HCT116 (cell line): ENCODE measurements around the gene GPRC5D. TPM values are rescaled to one million over a fixed set of nuclear protein-coding genes. Genes with fewer than 3 reads are reported as not detected.

Experiments
- ATAC-seq: fragments of 200-7000 bp; cut with Tn5 transposase; 2 replicates; pipeline ENCODE4 v1.9.1; 2020; ENCODE audit warnings: mild to moderate bottlenecking, moderate library complexity
- BruUV-seq: library from RNA; stranded (reverse); fragments of 400-500 nt; replicated peaks from 2 replicates; lab custom pipeline; 2021; lab: Mats Ljungman, UMichigan
- CTCF ChIA-PET: fragments of 300-600 bp; sonication (Branson Sonifier 250); formaldehyde crosslinking; loops from one replicate; lab custom pipeline; 2021; ENCODE audit warnings: antibody characterized with exemption; lab: Charles Lee
- POLR2A ChIA-PET: fragments of 300-600, 350-600 bp; sonication (Branson Sonifier 250); formaldehyde crosslinking; loops from one replicate; lab custom pipeline; 2021; ENCODE audit warnings: antibody characterized with exemption; lab: Charles Lee
- RAD21 ChIA-PET, 2 experiments: fragments of 300-600 bp; sonication (Branson Sonifier 250); formaldehyde crosslinking; loops; one replicate each; lab custom pipeline; 2023; ENCODE audit warnings: low total read pairs in 2 of 2; ENCODE audit not compliant: uncharacterized antibody in 2 of 2, unreplicated experiment in 2 of 2, low non-redundant PET in 1 of 2; lab: Charles Lee
- DNase-seq: peaks from one replicate; pipeline ENCODE4 v3.0.0-alpha.2; 2010; ENCODE audit warnings: low read depth, low spot score
- H2AFZ ChIP-seq: fragments of 200-600 bp; shearing (Covaris generic), sonication (generic); 2 replicates; pipeline ENCODE4 v1.6.1; 2017; ENCODE audit warnings: low read depth, mixed run types, mixed read lengths, antibody characterized with exemption, low read length; ENCODE audit not compliant: poor library complexity, severe bottlenecking
- H3K27ac ChIP-seq: 2 replicates; pipeline ENCODE4 v1.5.1; 2012; ENCODE audit warnings: low read depth, low read length
- H3K27me3 ChIP-seq: fragments of 200-600 bp; sonication (generic); 2 replicates; pipeline ENCODE4 v1.6.1; 2016; ENCODE audit warnings: mixed run types, low read length, mixed read lengths; ENCODE audit not compliant: insufficient read depth
- H3K36me3 ChIP-seq, 2 experiments: fragments of 200-500 bp in 1 of 2; fragments of 200-600 bp in 1 of 2; sonication (Bioruptor generic) in 1 of 2; sonication (generic) in 1 of 2; 2 replicates each; pipeline versions ENCODE4 v1.5.1 to v1.6.1; 2014 to 2016; ENCODE audit warnings: low read length in 2 of 2, inconsistent platforms in 1 of 2, mixed read lengths in 1 of 2, mixed run types in 1 of 2; ENCODE audit not compliant: insufficient read depth in 2 of 2, control insufficient read depth in 1 of 2
- H3K4me1 ChIP-seq, 2 experiments: fragments of 200-600 bp in 1 of 2; sonication (generic) in 1 of 2; 2 replicates each; pipeline versions ENCODE4 v1.5.1 to v1.6.1; 2012 to 2017; ENCODE audit warnings: low read length in 2 of 2, inconsistent platforms in 1 of 2, mild to moderate bottlenecking in 1 of 2, mixed read lengths in 1 of 2, mixed run types in 1 of 2, moderate library complexity in 1 of 2; ENCODE audit not compliant: insufficient read depth in 2 of 2, control insufficient read depth in 1 of 2
- H3K4me2 ChIP-seq: fragments of 200-600 bp; sonication (generic); 2 replicates; pipeline ENCODE4 v1.6.1; 2017; ENCODE audit warnings: mixed run types, low read length, mixed read lengths
- H3K4me3 ChIP-seq, 2 experiments: fragments of 200-600 bp in 1 of 2; sonication (generic) in 1 of 2; replicated peaks in 1 of 2; 2 replicates each; pipeline ENCODE4 v1.5.1; 2011 to 2016; ENCODE audit warnings: low read length in 2 of 2, control low read depth in 1 of 2, low read depth in 1 of 2, mild to moderate bottlenecking in 1 of 2, mixed read lengths in 1 of 2, mixed run types in 1 of 2
- H3K79me2 ChIP-seq: fragments of 200-600 bp; sonication (generic); 2 replicates; pipeline ENCODE4 v1.6.1; 2017; ENCODE audit warnings: mild to moderate bottlenecking, mixed run types, low read length, moderate library complexity, mixed read lengths; ENCODE audit not compliant: insufficient read depth
- H3K9ac ChIP-seq: fragments of 200-600 bp; sonication (generic); 2 replicates; pipeline ENCODE4 v1.6.1; 2016; ENCODE audit warnings: low read length, mixed read lengths
- H3K9me2 ChIP-seq: fragments of 200-600 bp; sonication (generic), shearing (Covaris generic); 2 replicates; pipeline ENCODE4 v1.6.1; 2017; ENCODE audit warnings: mixed run types, mild to moderate bottlenecking, moderate library complexity; ENCODE audit not compliant: insufficient read depth
- H3K9me3 ChIP-seq, 2 experiments: fragments of 200-500 bp in 1 of 2; fragments of 200-600 bp in 1 of 2; sonication (Bioruptor generic) in 1 of 2; sonication (generic) in 1 of 2; 2 replicates each; pipeline ENCODE4 v1.6.1; 2014 to 2017; ENCODE audit warnings: low read length in 2 of 2, mixed read lengths in 2 of 2, inconsistent platforms in 1 of 2, low read depth in 1 of 2, mild to moderate bottlenecking in 1 of 2, mixed run types in 1 of 2, moderate library complexity in 1 of 2; ENCODE audit not compliant: control insufficient read depth in 1 of 2, insufficient read depth in 1 of 2
- H4K20me1 ChIP-seq: fragments of 200-600 bp; sonication (generic), shearing (Covaris generic); 2 replicates; pipeline ENCODE4 v1.6.1; 2017; ENCODE audit warnings: mixed run types, mild to moderate bottlenecking, moderate library complexity; ENCODE audit not compliant: insufficient read depth
- CEBPB ChIP-seq: IDR thresholded peaks from 2 replicates; pipeline ENCODE4 v1.6.1; 2012; ENCODE audit warnings: low read depth
- ELF1 ChIP-seq: IDR thresholded peaks from 2 replicates; pipeline ENCODE4 v1.6.1; 2012; ENCODE audit warnings: low read depth, borderline replicate concordance
- EZH2phosphoT487 ChIP-seq: fragments of 200-600 bp; IDR thresholded peaks from 2 replicates; pipeline ENCODE4 v1.6.1; 2018; ENCODE audit warnings: antibody characterized with exemption, borderline replicate concordance
- POLR2A ChIP-seq: IDR thresholded peaks from 2 replicates; pipeline ENCODE4 v1.7.0; 2011; ENCODE audit warnings: borderline replicate concordance; ENCODE audit not compliant: insufficient read depth, insufficient read length; ENCODE audit errors: extremely low read depth
- TCF7L2 ChIP-seq: IDR thresholded peaks from 2 replicates; pipeline ENCODE4 v1.7.0; 2011; ENCODE audit warnings: borderline replicate concordance, inconsistent platforms; ENCODE audit not compliant: insufficient read depth, insufficient read length; ENCODE audit errors: extremely low read depth
- intact Hi-C: fragments of 100-400 bp; cut with micrococcal nuclease; formaldehyde crosslinking; loops from 2 replicates; pipeline ENCODE4 v1.10.0; 2022
- total RNA-seq: library from RNA; stranded (reverse); gene quantifications from one replicate; pipeline ENCODE4 v1.2.1, GENCODE V29; 2021; ENCODE audit not compliant: unreplicated experiment
- TF ChIP-seq, protein P1 (sequence below), 3 experiments: fragments of 200-600 bp in 1 of 3; sonication (generic) in 1 of 3; IDR thresholded peaks in 2 of 3; conservative IDR thresholded peaks in 1 of 3; 2 replicates each; pipeline ENCODE4 v1.5.1; 2012 to 2017; ENCODE audit warnings: low read depth in 2 of 3, low read length in 2 of 3, antibody characterized with exemption in 1 of 3, borderline replicate concordance in 1 of 3, control low read depth in 1 of 3, mild to moderate bottlenecking in 1 of 3, mixed read lengths in 1 of 3, mixed run types in 1 of 3, moderate library complexity in 1 of 3; ENCODE audit not compliant: insufficient read depth in 1 of 3

GPRC5D gene
- total RNA-seq, 1 experiment from 2014 or later: not detected

DNA sequence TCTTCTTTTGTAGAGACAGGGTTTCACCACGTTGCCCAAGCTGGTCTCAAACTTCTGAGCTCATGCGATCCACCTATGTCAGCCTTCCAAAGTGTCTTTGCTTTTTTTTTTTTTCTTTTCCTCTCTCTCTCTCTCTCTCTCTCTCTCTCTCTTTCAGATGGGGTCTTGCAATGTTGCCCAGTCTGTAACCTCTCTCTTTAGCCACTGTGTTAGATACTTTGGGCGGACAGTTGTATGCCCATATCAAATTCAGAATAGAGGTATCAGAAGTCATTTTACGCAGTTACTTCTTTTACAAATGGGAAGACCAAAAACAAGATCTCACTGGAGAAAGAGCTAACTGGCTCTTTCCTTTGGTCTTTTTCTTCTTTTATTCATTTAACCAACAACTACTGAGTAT lies 41.4 kb upstream of the GPRC5D start (continued):
- TF ChIP-seq, protein P1, sequence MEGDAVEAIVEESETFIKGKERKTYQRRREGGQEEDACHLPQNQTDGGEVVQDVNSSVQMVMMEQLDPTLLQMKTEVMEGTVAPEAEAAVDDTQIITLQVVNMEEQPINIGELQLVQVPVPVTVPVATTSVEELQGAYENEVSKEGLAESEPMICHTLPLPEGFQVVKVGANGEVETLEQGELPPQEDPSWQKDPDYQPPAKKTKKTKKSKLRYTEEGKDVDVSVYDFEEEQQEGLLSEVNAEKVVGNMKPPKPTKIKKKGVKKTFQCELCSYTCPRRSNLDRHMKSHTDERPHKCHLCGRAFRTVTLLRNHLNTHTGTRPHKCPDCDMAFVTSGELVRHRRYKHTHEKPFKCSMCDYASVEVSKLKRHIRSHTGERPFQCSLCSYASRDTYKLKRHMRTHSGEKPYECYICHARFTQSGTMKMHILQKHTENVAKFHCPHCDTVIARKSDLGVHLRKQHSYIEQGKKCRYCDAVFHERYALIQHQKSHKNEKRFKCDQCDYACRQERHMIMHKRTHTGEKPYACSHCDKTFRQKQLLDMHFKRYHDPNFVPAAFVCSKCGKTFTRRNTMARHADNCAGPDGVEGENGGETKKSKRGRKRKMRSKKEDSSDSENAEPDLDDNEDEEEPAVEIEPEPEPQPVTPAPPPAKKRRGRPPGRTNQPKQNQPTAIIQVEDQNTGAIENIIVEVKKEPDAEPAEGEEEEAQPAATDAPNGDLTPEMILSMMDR (IDR thresholded peaks at IDR 0.05 in 2 of 3, conservative IDR thresholded peaks at IDR 0.05 in 1 of 3; ENCODE audit: borderline replicate concordance in 1 of 3, insufficient read depth in 1 of 3, low read depth in 2 of 3, low read length in 2 of 3): no peak
- TF ChIP-seq TCF7L2 (no peak), EZH2phosphoT487 (no peak), CEBPB (no peak)

GRCh38 chr12:12992418-12993130 lies 40.6 kb upstream of the GPRC5D start:
- H2AFZ ChIP-seq: no peak overlapping the region
- TF ChIP-seq ELF1 (no peak), POLR2A (no peak)
- no TSS peak for BruUV-seq
- H4K20me1 ChIP-seq: no peaks in the 10 kb centered on the region
- ATAC-seq (no peak), DNase-seq (no peak)
- intact Hi-C loops: no loop called here
- no peak overlapping the region for H3K4me2 ChIP-seq
- H3K4me3 ChIP-seq: no peak overlapping the region
- no peaks in the 10 kb centered on the region for H3K9me2 ChIP-seq
- ChIA-PET RAD21 (no interaction called here), CTCF (no interaction called here), POLR2A (no interaction called here)
- no peaks in the 10 kb centered on the region for H3K9me3 ChIP-seq
- H3K4me1 ChIP-seq: no peaks in the 10 kb centered on the region; a peak in 1 of 4 replicates
- peaks cover 0 to 8% of the 10 kb centered on the region in 2 experiments; a peak in 3 of 4 replicates for H3K36me3 ChIP-seq
- H3K27ac ChIP-seq: no peak overlapping the region
- peaks cover 16% of the 10 kb centered on the region for H3K79me2 ChIP-seq
- no peaks in the 10 kb centered on the region for H3K27me3 ChIP-seq
- no peak overlapping the region for H3K9ac ChIP-seq
